H1 (cell line): ENCODE results near the gene INTS2.

ENCODE experiments used
- CBX5 ChIP-seq: fragments of 300-800, 300-1000 bp; sonication (generic); IDR thresholded peaks from 2 replicates; pipeline ENCODE4 v1.7.1; 2016; ENCODE audit warnings: antibody characterized with exemption, low read length, low read depth
- POLR2A ChIP-seq, 2 experiments: IDR thresholded peaks; 1 replicate in 1 of 2; 2 replicates in 1 of 2; pipeline ENCODE4 v1.6.1; 2011; ENCODE audit warnings: low read depth in 2 of 2, low read length in 2 of 2, mild to moderate bottlenecking in 2 of 2; ENCODE audit errors: control extremely low read depth in 1 of 2
- TF ChIP-seq, protein P1 (sequence below), 3 experiments: IDR thresholded peaks; 1 replicate in 2 of 3; 2 replicates in 1 of 3; pipeline versions ENCODE4 v1.5.1 to v1.6.1; 2011; ENCODE audit warnings: low read length in 3 of 3, mild to moderate bottlenecking in 3 of 3, inconsistent platforms in 2 of 3, low read depth in 1 of 3, moderate library complexity in 1 of 3; ENCODE audit not compliant: insufficient read depth in 1 of 3; ENCODE audit errors: control extremely low read depth in 1 of 3

DNA sequence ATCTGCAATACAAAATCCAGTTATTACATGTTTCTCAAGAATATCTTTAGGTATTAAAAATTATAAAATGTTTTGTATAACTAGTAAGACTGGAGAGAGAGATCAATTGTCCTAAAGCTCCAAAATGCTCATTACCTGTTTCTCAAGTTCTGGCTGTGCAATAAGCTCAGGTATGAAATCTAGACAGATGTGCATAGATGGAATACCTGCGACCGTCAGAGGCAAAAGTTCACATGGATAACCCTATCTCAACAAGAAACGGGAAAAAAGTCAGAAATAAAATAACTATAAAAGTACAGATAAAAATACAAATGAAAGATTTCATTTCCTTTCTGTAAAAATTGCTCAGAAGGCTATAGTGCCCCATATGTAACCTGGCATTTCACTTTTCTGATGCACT lies 58.6 kb downstream of the INTS2 start:
- TF ChIP-seq POLR2A (IDR thresholded peaks at IDR 0.05; ENCODE audit: control extremely low read depth in 1 of 2, low read depth in 2 of 2, low read length in 2 of 2) = no peak
- TF ChIP-seq, protein P1, sequence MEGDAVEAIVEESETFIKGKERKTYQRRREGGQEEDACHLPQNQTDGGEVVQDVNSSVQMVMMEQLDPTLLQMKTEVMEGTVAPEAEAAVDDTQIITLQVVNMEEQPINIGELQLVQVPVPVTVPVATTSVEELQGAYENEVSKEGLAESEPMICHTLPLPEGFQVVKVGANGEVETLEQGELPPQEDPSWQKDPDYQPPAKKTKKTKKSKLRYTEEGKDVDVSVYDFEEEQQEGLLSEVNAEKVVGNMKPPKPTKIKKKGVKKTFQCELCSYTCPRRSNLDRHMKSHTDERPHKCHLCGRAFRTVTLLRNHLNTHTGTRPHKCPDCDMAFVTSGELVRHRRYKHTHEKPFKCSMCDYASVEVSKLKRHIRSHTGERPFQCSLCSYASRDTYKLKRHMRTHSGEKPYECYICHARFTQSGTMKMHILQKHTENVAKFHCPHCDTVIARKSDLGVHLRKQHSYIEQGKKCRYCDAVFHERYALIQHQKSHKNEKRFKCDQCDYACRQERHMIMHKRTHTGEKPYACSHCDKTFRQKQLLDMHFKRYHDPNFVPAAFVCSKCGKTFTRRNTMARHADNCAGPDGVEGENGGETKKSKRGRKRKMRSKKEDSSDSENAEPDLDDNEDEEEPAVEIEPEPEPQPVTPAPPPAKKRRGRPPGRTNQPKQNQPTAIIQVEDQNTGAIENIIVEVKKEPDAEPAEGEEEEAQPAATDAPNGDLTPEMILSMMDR (IDR thresholded peaks at IDR 0.05; ENCODE audit: control extremely low read depth in 1 of 3, insufficient read depth in 1 of 3, low read depth in 1 of 3, low read length in 3 of 3) = no peak
- no peak for TF ChIP-seq CBX5
